SK-N-MC (cell line): ENCODE measurements around the gene RBBP8.

Experiments
- EZH2 ChIP-seq: fragments of 200-600 bp; sonication (generic); IDR thresholded peaks from one replicate; pipeline ENCODE4 v1.6.1; 2017; ENCODE audit warnings: antibody characterized with exemption
- POLR2AphosphoS5 ChIP-seq: IDR thresholded peaks from 2 replicates; pipeline ENCODE4 v1.6.1; 2012; ENCODE audit warnings: mild to moderate bottlenecking, low read depth, low read length, borderline replicate concordance

DNA sequence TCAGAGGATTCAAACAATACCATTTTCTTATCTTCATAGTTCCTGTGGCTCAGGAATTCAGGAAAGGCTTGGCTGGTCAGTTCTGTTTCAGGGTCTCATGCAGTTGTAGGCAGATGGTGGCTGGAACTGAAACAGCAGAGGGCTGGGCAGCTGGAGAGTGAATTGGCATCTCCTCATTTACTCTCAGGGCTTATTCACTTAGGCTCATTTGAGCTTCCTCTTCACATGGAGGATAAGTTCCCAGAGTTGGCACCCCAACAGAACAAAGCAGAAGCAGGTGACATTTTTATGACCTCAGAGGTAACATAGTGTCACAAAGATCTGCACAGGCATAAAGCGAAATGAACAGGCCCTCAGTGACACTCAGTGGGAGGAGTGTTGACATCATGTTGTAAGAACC lies 66.1 kb downstream of the RBBP8 start:
- no peak for TF ChIP-seq POLR2AphosphoS5
- TF ChIP-seq EZH2 = no peak
